Uterus (tissue), 4 donors: ENCODE results near the gene PRKG1. TPM values are rescaled to one million over a fixed set of nuclear protein-coding genes. Genes with fewer than 3 reads are reported as not detected.

Source experiments
- DNase-seq, 2 donors: peaks; one replicate each; pipeline ENCODE4 v3.0.0-alpha.2; 2019 to 2020
- H3K27ac ChIP-seq, 2 donors: fragments of 200-600 bp; sonication (generic); 1 replicate in 1 of 2; 2 replicates in 1 of 2; pipeline ENCODE4 v1.5.1; 2016 to 2018
- H3K27me3 ChIP-seq, 2 donors: fragments of 200-600 bp; sonication (generic); one replicate each; pipeline ENCODE4 v1.5.1; 2018 to 2019; ENCODE audit warnings: control low read depth in 1 of 2
- H3K36me3 ChIP-seq, 2 donors: fragments of 200-600 bp; sonication (generic); one replicate each; pipeline ENCODE4 v1.5.1; 2019; ENCODE audit warnings: control low read depth in 1 of 2
- H3K4me1 ChIP-seq, 2 donors: fragments of 200-600 bp; sonication (generic); one replicate each; pipeline ENCODE4 v1.5.1; 2018 to 2019; ENCODE audit warnings: control low read depth in 1 of 2
- H3K4me3 ChIP-seq, 2 donors: fragments of 200-600 bp; sonication (generic); 1 replicate in 1 of 2; 2 replicates in 1 of 2; pipeline ENCODE4 v1.5.1; 2018 to 2019; ENCODE audit warnings: mild to moderate bottlenecking in 1 of 2
- H3K9me3 ChIP-seq, 2 donors: fragments of 200-600 bp; sonication (generic); one replicate each; pipeline ENCODE4 v1.5.1; 2019; ENCODE audit warnings: control low read depth in 1 of 2
- POLR2A ChIP-seq, 2 donors: fragments of 450-650 bp; IDR thresholded peaks; one replicate each; pipeline ENCODE4 v1.6.1; 2016; ENCODE audit warnings: antibody characterized with exemption in 2 of 2, mild to moderate bottlenecking in 1 of 2, moderate library complexity in 1 of 2
- intact Hi-C: fragments of 100-400 bp; cut with DNase I; formaldehyde crosslinking; loops from one replicate; pipeline ENCODE4 v1.15.1; 2023; ENCODE audit warnings: low total_unique reads
- total RNA-seq, 4 donors: library from RNA; depleted of rRNA in 3 of 4; stranded (reverse); fragments of >200 nt in 3 of 4; gene quantifications; one replicate each; pipeline versions ENCODE4 v1.1.0 to v1.2.4, GENCODE V29; 2014 to 2023
- TF ChIP-seq, protein P1 (sequence below), 4 experiments: fragments of 200-600 bp in 2 of 4; fragments of 450-650 bp in 2 of 4; sonication (generic) in 2 of 4; IDR thresholded peaks; one replicate each; pipeline ENCODE4 v1.5.1; 2016 to 2019; ENCODE audit warnings: antibody characterized with exemption in 4 of 4, mild to moderate bottlenecking in 2 of 4, moderate library complexity in 1 of 4
- donor health status: DM: yes; HTN: yes; CAD: no.

PRKG1 gene
- total RNA-seq, 4 donors from 2014 or later, result 32.4 to 136 (median 69.6) TPM

DNA sequence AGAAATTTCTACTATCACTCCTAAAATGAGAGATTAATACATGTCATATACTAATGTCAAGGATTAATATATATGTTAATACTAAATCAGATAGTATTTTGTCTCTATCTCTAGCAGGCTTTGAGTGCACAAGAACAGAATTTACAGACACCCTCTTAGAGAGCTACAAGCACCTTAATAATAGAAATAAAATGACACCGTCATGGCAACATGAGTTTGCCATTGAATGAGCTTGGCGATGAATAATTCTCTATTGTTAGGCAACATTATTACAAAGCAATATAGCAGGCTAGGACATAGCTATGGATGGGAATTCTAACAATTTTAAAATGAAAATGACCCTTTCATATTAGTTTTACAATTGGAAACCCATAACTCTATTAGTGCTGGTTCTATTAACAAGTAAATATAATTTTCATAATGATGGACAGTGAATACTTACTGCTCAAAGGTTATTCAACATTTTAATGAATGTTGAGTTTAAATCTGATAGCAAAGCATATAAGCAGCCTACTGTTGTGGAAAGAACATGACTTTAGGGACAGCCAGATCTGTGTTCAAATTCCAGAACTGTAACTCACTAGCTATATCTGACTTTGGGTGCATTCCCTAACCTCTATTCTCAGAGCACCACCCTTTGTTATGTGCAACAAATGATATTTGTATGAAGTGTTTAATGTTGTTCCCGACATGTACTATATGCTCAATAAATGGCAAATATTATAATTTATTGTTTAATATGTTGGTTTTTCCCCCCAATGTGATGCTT lies 1055.3 kb downstream of the PRKG1 start:
- no peaks in the 10 kb centered on the region for H3K4me1 ChIP-seq
- H3K27ac ChIP-seq, result no peak overlapping the region
- intact Hi-C loops, result no loop called here
- no peaks in the 10 kb centered on the region for H3K36me3 ChIP-seq
- no peaks in the 10 kb centered on the region for H3K9me3 ChIP-seq
- no peak for TF ChIP-seq POLR2A (IDR thresholded peaks at IDR 0.05)
- TF ChIP-seq, protein P1, sequence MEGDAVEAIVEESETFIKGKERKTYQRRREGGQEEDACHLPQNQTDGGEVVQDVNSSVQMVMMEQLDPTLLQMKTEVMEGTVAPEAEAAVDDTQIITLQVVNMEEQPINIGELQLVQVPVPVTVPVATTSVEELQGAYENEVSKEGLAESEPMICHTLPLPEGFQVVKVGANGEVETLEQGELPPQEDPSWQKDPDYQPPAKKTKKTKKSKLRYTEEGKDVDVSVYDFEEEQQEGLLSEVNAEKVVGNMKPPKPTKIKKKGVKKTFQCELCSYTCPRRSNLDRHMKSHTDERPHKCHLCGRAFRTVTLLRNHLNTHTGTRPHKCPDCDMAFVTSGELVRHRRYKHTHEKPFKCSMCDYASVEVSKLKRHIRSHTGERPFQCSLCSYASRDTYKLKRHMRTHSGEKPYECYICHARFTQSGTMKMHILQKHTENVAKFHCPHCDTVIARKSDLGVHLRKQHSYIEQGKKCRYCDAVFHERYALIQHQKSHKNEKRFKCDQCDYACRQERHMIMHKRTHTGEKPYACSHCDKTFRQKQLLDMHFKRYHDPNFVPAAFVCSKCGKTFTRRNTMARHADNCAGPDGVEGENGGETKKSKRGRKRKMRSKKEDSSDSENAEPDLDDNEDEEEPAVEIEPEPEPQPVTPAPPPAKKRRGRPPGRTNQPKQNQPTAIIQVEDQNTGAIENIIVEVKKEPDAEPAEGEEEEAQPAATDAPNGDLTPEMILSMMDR (IDR thresholded peaks at IDR 0.05), result no peak
- no peak overlapping the region for H3K4me3 ChIP-seq
- DNase-seq, result no peak
- H3K27me3 ChIP-seq, result no peaks in the 10 kb centered on the region

GRCh38 chr10:52135101-52135500 lies 1060.8 kb downstream of the PRKG1 start:
- Histone ChIP-seq H3K27me3 (no peaks in the 10 kb centered on the region), H3K4me1 (no peaks in the 10 kb centered on the region), H3K4me3 (no peak overlapping the region), H3K27ac (no peak overlapping the region), H3K9me3 (no peaks in the 10 kb centered on the region), H3K36me3 (no peaks in the 10 kb centered on the region)
- intact Hi-C loops, result no loop called here
- TF ChIP-seq POLR2A (IDR thresholded peaks at IDR 0.05), result no peak
- TF ChIP-seq, protein P1 (IDR thresholded peaks at IDR 0.05), result no peak
- DNase-seq, result no peak

DNA sequence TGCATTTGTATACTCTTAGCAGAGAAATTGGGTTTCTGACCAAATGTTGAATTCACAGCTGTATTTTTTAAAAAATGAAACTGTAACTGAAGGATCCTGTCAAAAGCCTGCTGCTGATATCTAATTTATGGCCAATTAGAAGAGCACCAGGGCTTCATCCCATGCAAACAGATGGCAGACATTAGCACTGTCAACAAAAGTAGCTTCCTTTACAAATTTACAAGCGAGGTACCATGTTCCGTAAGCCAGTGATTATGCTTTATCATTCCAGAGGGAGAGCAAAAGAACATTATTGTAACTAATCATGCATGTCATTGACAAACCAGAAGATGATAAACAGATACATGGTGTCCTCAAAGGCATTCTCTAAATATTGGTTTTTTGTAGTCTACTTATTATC lies 1062.6 kb downstream of the PRKG1 start:
- Histone ChIP-seq H3K36me3 (no peaks in the 10 kb centered on the region), H3K4me1 (no peaks in the 10 kb centered on the region), H3K9me3 (no peaks in the 10 kb centered on the region), H3K4me3 (no peak overlapping the region), H3K27ac (no peak overlapping the region), H3K27me3 (no peaks in the 10 kb centered on the region)
- DNase-seq, result no peak
- intact Hi-C loops, result no loop called here
- TF ChIP-seq POLR2A (IDR thresholded peaks at IDR 0.05), result no peak
- TF ChIP-seq, protein P1 (IDR thresholded peaks at IDR 0.05), result no peak

DNA sequence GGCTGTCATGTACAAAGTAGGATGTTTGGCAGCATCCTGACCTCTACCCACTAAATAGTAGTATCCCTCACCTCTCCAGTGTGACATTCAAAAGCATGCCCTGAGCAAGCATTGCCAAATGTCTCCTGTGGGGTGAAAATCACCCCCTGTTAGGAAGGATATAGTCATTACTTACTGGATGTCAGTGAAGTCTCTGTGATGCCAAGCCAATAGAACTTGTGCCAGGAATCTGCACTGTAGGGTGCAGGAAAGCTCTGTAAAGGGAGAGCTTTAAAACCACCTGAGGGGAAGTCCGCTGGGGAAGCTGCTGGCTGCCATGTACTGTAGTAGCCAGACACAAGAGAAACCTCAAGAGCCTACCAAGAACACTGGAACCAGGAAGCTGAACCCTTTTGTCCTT lies 1069.1 kb downstream of the PRKG1 start:
- no peak for TF ChIP-seq POLR2A (IDR thresholded peaks at IDR 0.05)
- TF ChIP-seq, protein P1 (IDR thresholded peaks at IDR 0.05), result no peak
- no peaks in the 10 kb centered on the region for H3K36me3 ChIP-seq
- no peaks in the 10 kb centered on the region for H3K9me3 ChIP-seq
- H3K27ac ChIP-seq, result no peak overlapping the region
- no peaks in the 10 kb centered on the region for H3K27me3 ChIP-seq
- DNase-seq, result no peak
- intact Hi-C loops, result no loop called here
- H3K4me3 ChIP-seq, result no peak overlapping the region
- H3K4me1 ChIP-seq, result no peaks in the 10 kb centered on the region

DNA sequence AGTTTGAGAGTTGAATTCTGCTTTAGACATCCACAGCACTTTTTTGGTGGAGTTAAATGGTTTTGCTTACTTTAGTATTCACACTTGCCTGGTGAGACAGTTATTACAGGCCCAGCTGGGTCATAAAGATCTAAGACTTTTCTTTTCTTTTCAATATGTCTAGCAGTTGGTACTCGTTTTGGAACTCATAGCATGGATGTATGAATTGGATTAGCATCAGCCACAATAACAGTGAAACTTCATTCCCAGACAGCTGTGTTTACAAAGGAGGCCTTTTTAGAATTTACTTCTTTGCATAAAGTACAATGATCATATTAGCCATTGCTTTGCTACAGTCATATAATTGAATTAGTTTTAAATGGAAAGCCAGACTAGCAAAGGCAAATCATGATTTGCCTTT lies 1071.3 kb downstream of the PRKG1 start:
- no peaks in the 10 kb centered on the region for H3K4me1 ChIP-seq
- no peaks in the 10 kb centered on the region for H3K36me3 ChIP-seq
- no peak for TF ChIP-seq POLR2A (IDR thresholded peaks at IDR 0.05)
- TF ChIP-seq, protein P1 (IDR thresholded peaks at IDR 0.05), result no peak
- H3K9me3 ChIP-seq, result no peaks in the 10 kb centered on the region
- H3K27ac ChIP-seq, result no peak overlapping the region
- no peak for DNase-seq
- intact Hi-C loops, result no loop called here
- no peaks in the 10 kb centered on the region for H3K27me3 ChIP-seq
- H3K4me3 ChIP-seq, result no peak overlapping the region
